SK-N-SH (cell line): Measurements from ENCODE around the gene MTAP. TPM values are rescaled to one million over a fixed set of nuclear protein-coding genes. Genes with fewer than 3 reads are reported as not detected.

Experiments used
- CTCF ChIA-PET: fragments of 300-600, 350-600 bp; formaldehyde crosslinking; extraction: SDS; loops from one replicate; lab custom pipeline; 2021; lab: Yijun Ruan, JAX
- POLR2A ChIA-PET: fragments of 350-600 bp; sonication (Branson Sonifier 250); formaldehyde crosslinking; extraction: SDS; loops from one replicate; lab custom pipeline; 2020; ENCODE audit warnings: antibody characterized with exemption, inconsistent platforms; lab: Yijun Ruan, JAX
- DNase-seq: peaks from one replicate; pipeline ENCODE4 v3.0.0; 2012
- H2AFZ ChIP-seq: fragments of 200-600 bp; sonication (generic); 2 replicates; pipeline ENCODE4 v1.8.1; 2016; ENCODE audit warnings: antibody characterized with exemption, mild to moderate bottlenecking, low read depth
- H3F3A ChIP-seq: fragments of 200-600 bp; sonication (generic); replicated peaks from 2 replicates; pipeline ENCODE3; 2016; ENCODE audit warnings: antibody characterized with exemption, mild to moderate bottlenecking; ENCODE audit not compliant: insufficient read depth
- H3K27ac ChIP-seq, 2 experiments: fragments of 200-500 bp in 1 of 2; fragments of 200-600 bp in 1 of 2; sonication (Bioruptor generic) in 1 of 2; sonication (generic), shearing (Covaris generic) in 1 of 2; 2 replicates each; pipeline versions ENCODE4 v1.5.1 to v1.6.1; 2014 to 2016; ENCODE audit warnings: low read depth in 2 of 2, inconsistent platforms in 1 of 2, low read length in 1 of 2, mild to moderate bottlenecking in 1 of 2, mixed read lengths in 1 of 2
- H3K27me3 ChIP-seq: fragments of 200-600 bp; sonication (generic), shearing (Covaris generic); 2 replicates; pipeline ENCODE4 v1.6.1; 2016; ENCODE audit warnings: mixed run types; ENCODE audit not compliant: insufficient read depth
- H3K36me3 ChIP-seq, 2 experiments: fragments of 200-500 bp in 1 of 2; fragments of 200-600 bp in 1 of 2; sonication (Bioruptor generic) in 1 of 2; sonication (generic) in 1 of 2; replicated peaks in 1 of 2; 2 replicates each; pipeline versions ENCODE3 to v1.5.1; 2014 to 2016; ENCODE audit warnings: low read length in 1 of 2, mild to moderate bottlenecking in 1 of 2; ENCODE audit not compliant: insufficient read depth in 2 of 2, control insufficient read depth in 1 of 2
- H3K4me1 ChIP-seq, 2 experiments: fragments of 200-500 bp in 1 of 2; fragments of 200-600 bp in 1 of 2; sonication (Bioruptor generic) in 1 of 2; sonication (generic), shearing (Covaris generic) in 1 of 2; 2 replicates each; pipeline versions ENCODE4 v1.5.1 to v1.6.1; 2014 to 2016; ENCODE audit warnings: low read depth in 1 of 2, low read length in 1 of 2, mixed run types in 1 of 2; ENCODE audit not compliant: insufficient read depth in 2 of 2, control insufficient read depth in 1 of 2
- H3K4me2 ChIP-seq: fragments of 200-600 bp; sonication (generic), shearing (Covaris generic); 2 replicates; pipeline ENCODE4 v1.6.1; 2017; ENCODE audit warnings: mixed run types
- H3K4me3 ChIP-seq, 2 experiments: fragments of 200-500 bp in 1 of 2; fragments of 200-600 bp in 1 of 2; sonication (Bioruptor generic) in 1 of 2; sonication (generic), shearing (Covaris generic) in 1 of 2; 2 replicates each; pipeline versions ENCODE4 v1.5.1 to v1.8.1; 2014 to 2016; ENCODE audit warnings: low read depth in 2 of 2, inconsistent platforms in 1 of 2, low read length in 1 of 2, mild to moderate bottlenecking in 1 of 2, mixed read lengths in 1 of 2, moderate library complexity in 1 of 2
- H3K79me2 ChIP-seq: fragments of 200-600 bp; sonication (generic); 2 replicates; pipeline ENCODE4 v1.8.1; 2017; ENCODE audit warnings: mild to moderate bottlenecking; ENCODE audit not compliant: insufficient read depth
- H3K9ac ChIP-seq: fragments of 200-600 bp; sonication (generic); 2 replicates; pipeline ENCODE4 v1.6.1; 2017; ENCODE audit warnings: mixed run types
- H3K9me2 ChIP-seq: fragments of 200-600 bp; sonication (generic); 2 replicates; pipeline ENCODE4 v1.6.1; 2017; ENCODE audit warnings: mixed run types
- H3K9me3 ChIP-seq: fragments of 200-600 bp; sonication (generic); 2 replicates; pipeline ENCODE4 v1.6.1; 2017; ENCODE audit warnings: mixed run types, mild to moderate bottlenecking, moderate library complexity
- H4K20me1 ChIP-seq: fragments of 200-600 bp; sonication (generic); 2 replicates; pipeline ENCODE4 v1.6.1; 2017; ENCODE audit warnings: mild to moderate bottlenecking, mixed run types; ENCODE audit not compliant: insufficient read depth
- FOXM1 ChIP-seq: IDR thresholded peaks from 2 replicates; pipeline ENCODE4 v1.4.0; 2012; ENCODE audit warnings: low read depth, mild to moderate bottlenecking
- GABPA ChIP-seq: IDR thresholded peaks from 2 replicates; pipeline ENCODE4 v1.4.0; 2012; ENCODE audit warnings: low read depth, mild to moderate bottlenecking
- JUND ChIP-seq: IDR thresholded peaks from 2 replicates; pipeline ENCODE4 v1.4.0; 2012
- MXI1 ChIP-seq: IDR thresholded peaks from 2 replicates; pipeline ENCODE4 v1.6.1; 2012; ENCODE audit warnings: mild to moderate bottlenecking, low read depth, low read length, improper control_type of control experiment
- NFIC ChIP-seq: IDR thresholded peaks from 2 replicates; pipeline ENCODE4 v1.4.0; 2012; ENCODE audit warnings: borderline replicate concordance
- PBX3 ChIP-seq: IDR thresholded peaks from 2 replicates; pipeline ENCODE4; 2012
- RAD21 ChIP-seq: IDR thresholded peaks from 2 replicates; pipeline ENCODE4 v1.6.1; 2012; ENCODE audit warnings: mild to moderate bottlenecking, low read length
- RCOR1 ChIP-seq: fragments of 150-350 bp; IDR thresholded peaks from 2 replicates; pipeline ENCODE4 v1.6.1; 2017; ENCODE audit warnings: antibody characterized with exemption, low read length
- SIN3A ChIP-seq: IDR thresholded peaks from 2 replicates; pipeline ENCODE4 v1.6.1; 2012; ENCODE audit warnings: low read depth, mild to moderate bottlenecking, low read length, moderate library complexity, borderline replicate concordance
- SMC3 ChIP-seq: IDR thresholded peaks from 2 replicates; pipeline ENCODE4 v1.6.1; 2012; ENCODE audit warnings: low read depth, low read length, improper control_type of control experiment
- TAF1 ChIP-seq: IDR thresholded peaks from 2 replicates; pipeline ENCODE4 v1.6.1; 2012; ENCODE audit warnings: low read depth, mild to moderate bottlenecking, low read length, moderate library complexity, borderline replicate concordance
- TCF12 ChIP-seq: IDR thresholded peaks from 2 replicates; pipeline ENCODE4 v1.4.0; 2012
- TEAD4 ChIP-seq: IDR thresholded peaks from 2 replicates; pipeline ENCODE4 v1.4.0; 2012; ENCODE audit warnings: mild to moderate bottlenecking, borderline replicate concordance; ENCODE audit not compliant: insufficient read depth
- WGBS: methylation state at CpG from one replicate; pipeline ENCODE4 v1.1.6; 2017; ENCODE audit warnings: low lambda C conversion rate; 5-methylcytosine and 5-hydroxymethylcytosine counted together
- polyA plus RNA-seq, 3 experiments: library from polyadenylated mRNA; depleted of rRNA; stranded (reverse); fragments of >200 nt; gene quantifications; 2 replicates each; pipeline ENCODE4 v1.2.3, GENCODE V29; 2012
- TF ChIP-seq, protein P1 (sequence below): IDR thresholded peaks from 2 replicates; pipeline ENCODE4 v1.6.1; 2012; ENCODE audit warnings: mild to moderate bottlenecking, low read depth, low read length, moderate library complexity
- TF ChIP-seq, protein P2 (sequence below): IDR thresholded peaks from 2 replicates; pipeline ENCODE4 v1.4.0; 2012; ENCODE audit warnings: low read depth

MTAP gene
- polyA plus RNA-seq, 1 of the 3 experiments (the other 2 are of a cell fraction), result 9.8 TPM

DNA sequence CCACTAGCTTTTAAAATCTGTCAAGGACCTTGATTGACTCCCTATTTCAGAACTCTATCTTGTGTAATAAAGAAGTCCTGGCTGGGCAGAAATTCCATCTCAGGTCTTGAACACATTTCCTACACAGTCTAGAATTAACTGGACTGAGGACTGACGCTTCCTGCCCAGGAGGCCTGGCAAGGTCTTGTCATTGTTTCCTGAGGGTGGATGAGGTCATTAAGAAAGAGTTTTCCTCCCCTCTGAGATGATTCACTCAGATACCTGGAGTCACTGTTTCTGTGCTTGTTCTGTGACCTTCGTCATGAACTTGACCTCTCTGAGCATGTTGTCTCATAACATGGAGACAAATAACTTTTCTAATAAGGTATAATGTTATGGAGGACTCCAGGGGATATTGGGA, 10.0 kb downstream of the MTAP start:
- TF ChIP-seq SIN3A (no peak), SMC3 (no peak), FOXM1 (no peak), TCF12 (peak; percentile 18; the same call in 1 of the 2 replicates), RAD21 (no peak), JUND (peak; percentile 15; the same call in 1 of the 2 replicates), TAF1 (no peak), PBX3 (no peak), RCOR1 (no peak), TEAD4 (no peak), MXI1 (no peak), GABPA (no peak), NFIC (no peak)
- TF ChIP-seq, protein P1, sequence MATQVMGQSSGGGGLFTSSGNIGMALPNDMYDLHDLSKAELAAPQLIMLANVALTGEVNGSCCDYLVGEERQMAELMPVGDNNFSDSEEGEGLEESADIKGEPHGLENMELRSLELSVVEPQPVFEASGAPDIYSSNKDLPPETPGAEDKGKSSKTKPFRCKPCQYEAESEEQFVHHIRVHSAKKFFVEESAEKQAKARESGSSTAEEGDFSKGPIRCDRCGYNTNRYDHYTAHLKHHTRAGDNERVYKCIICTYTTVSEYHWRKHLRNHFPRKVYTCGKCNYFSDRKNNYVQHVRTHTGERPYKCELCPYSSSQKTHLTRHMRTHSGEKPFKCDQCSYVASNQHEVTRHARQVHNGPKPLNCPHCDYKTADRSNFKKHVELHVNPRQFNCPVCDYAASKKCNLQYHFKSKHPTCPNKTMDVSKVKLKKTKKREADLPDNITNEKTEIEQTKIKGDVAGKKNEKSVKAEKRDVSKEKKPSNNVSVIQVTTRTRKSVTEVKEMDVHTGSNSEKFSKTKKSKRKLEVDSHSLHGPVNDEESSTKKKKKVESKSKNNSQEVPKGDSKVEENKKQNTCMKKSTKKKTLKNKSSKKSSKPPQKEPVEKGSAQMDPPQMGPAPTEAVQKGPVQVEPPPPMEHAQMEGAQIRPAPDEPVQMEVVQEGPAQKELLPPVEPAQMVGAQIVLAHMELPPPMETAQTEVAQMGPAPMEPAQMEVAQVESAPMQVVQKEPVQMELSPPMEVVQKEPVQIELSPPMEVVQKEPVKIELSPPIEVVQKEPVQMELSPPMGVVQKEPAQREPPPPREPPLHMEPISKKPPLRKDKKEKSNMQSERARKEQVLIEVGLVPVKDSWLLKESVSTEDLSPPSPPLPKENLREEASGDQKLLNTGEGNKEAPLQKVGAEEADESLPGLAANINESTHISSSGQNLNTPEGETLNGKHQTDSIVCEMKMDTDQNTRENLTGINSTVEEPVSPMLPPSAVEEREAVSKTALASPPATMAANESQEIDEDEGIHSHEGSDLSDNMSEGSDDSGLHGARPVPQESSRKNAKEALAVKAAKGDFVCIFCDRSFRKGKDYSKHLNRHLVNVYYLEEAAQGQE, result no peak
- TF ChIP-seq, protein P2, sequence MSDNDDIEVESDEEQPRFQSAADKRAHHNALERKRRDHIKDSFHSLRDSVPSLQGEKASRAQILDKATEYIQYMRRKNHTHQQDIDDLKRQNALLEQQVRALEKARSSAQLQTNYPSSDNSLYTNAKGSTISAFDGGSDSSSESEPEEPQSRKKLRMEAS, result no peak
- Histone ChIP-seq H2AFZ (no peak overlapping the region), H3K9ac (no peak overlapping the region), H3K9me3 (no peaks in the 10 kb centered on the region), H3F3A (peaks cover 12% of the 10 kb centered on the region), H3K79me2 (peaks cover 30% of the 10 kb centered on the region), H3K27ac (peak overlapping the region in 1 of 2 experiments; percentile 50; a peak in 2 of 4 replicates), H3K4me3 (no peak overlapping the region), H4K20me1 (no peaks in the 10 kb centered on the region), H3K36me3 (peaks cover 29 to 46% of the 10 kb centered on the region in 2 experiments), H3K27me3 (no peaks in the 10 kb centered on the region), H3K4me2 (no peak overlapping the region), H3K9me2 (no peaks in the 10 kb centered on the region), H3K4me1 (peaks cover 3% of the 10 kb centered on the region in 2 experiments; a peak in 3 of 4 replicates)
- ChIA-PET POLR2A (no interaction called here), CTCF (interaction anchor here (0.6 to 9.4 kb wide), 20 partner anchors 9 to 429 kb away, joined by 3 to 109 read pairs (median 4); partner anchors contain the start of gene CDKN2B)
- no peak for DNase-seq
- WGBS, result 52% methylated on average over 2 of the region's 2 CpGs
